NCI-H2107 treated with DMSO at 0.1 percent for 48 hours (cell line): ENCODE data around the gene RSPRY1.
"Not testable (repeated sequence)": the region's sequence is repeated elsewhere in the genome, so short reads cannot be mapped to it uniquely, and the experiment has no call there.

Source experiments
- DNase-seq: peaks from one replicate; lab custom pipeline; 2025; ENCODE audit not compliant: unreplicated experiment; lab: John Stamatoyannopoulos, UW

The RSPRY1 gene

GRCh38 chr16:57185446-57185944 is 634 bp upstream of the RSPRY1 start:
- DNase-seq, result no peak

GRCh38 chr16:57186872-57187854 is 1.0 kb downstream of the RSPRY1 start:
- peak; percentile 20 for DNase-seq

- not testable (repeated sequence) for DNase-seq
Observed at GRCh38 chr16:57187902-57188710, 2.0 kb downstream of the RSPRY1 start.

- no peak for DNase-seq
Observed at GRCh38 chr16:57188711-57189002, 2.5 kb downstream of the RSPRY1 start.

GRCh38 chr16:57189527-57189926 is 3.4 kb downstream of the RSPRY1 start:
- not testable (repeated sequence) for DNase-seq

- DNase-seq, result no peak
Observed at GRCh38 chr16:57190136-57190535, 4.0 kb downstream of the RSPRY1 start.

GRCh38 chr16:57191056-57191571 is 5.0 kb downstream of the RSPRY1 start:
- no peak for DNase-seq

- DNase-seq, result no peak
Observed at GRCh38 chr16:57192146-57192545, 6.0 kb downstream of the RSPRY1 start.

- no peak for DNase-seq
Observed at GRCh38 chr16:57192720-57193486, 6.8 kb downstream of the RSPRY1 start.

- no peak for DNase-seq
Observed at GRCh38 chr16:57194512-57194911, 8.4 kb downstream of the RSPRY1 start.

GRCh38 chr16:57196286-57196685 is 10.2 kb downstream of the RSPRY1 start:
- DNase-seq, result no peak

- no peak for DNase-seq
Observed at GRCh38 chr16:57196753-57197152, 10.6 kb downstream of the RSPRY1 start.

- not testable (repeated sequence) for DNase-seq
Observed at GRCh38 chr16:57200321-57200720, 14.2 kb downstream of the RSPRY1 start.

- not testable (repeated sequence) for DNase-seq
Observed at GRCh38 chr16:57200926-57201325, 14.8 kb downstream of the RSPRY1 start.

GRCh38 chr16:57202095-57202886 is 16.2 kb downstream of the RSPRY1 start:
- no peak for DNase-seq

GRCh38 chr16:57203451-57203850 is 17.3 kb downstream of the RSPRY1 start:
- no peak for DNase-seq

GRCh38 chr16:57204675-57205074 is 18.5 kb downstream of the RSPRY1 start:
- no peak for DNase-seq

- no peak for DNase-seq
Observed at GRCh38 chr16:57208926-57209325, 22.8 kb downstream of the RSPRY1 start.

GRCh38 chr16:57209780-57210179 is 23.7 kb downstream of the RSPRY1 start:
- no peak for DNase-seq

GRCh38 chr16:57213462-57213861 is 27.3 kb downstream of the RSPRY1 start:
- DNase-seq, result no peak
